GM12865 (cell line): ENCODE measurements around the gene RLIM.

Experiments
- DNase-seq: peaks from one replicate; pipeline ENCODE4 v3.0.0; 2010; ENCODE audit warnings: low read depth
- H3K4me3 ChIP-seq: 2 replicates; pipeline ENCODE4 v1.5.1; 2011; ENCODE audit warnings: mild to moderate bottlenecking, low read depth, low read length, control low read depth
- CTCF ChIP-seq: IDR thresholded peaks from 2 replicates; pipeline ENCODE4 v1.5.1; 2011; ENCODE audit warnings: low read length, control low read depth, low read depth, inconsistent platforms; ENCODE audit not compliant: insufficient read depth; ENCODE audit errors: missing control alignments

Gene RLIM

GRCh38 chrX:74606342-74606741 lies 8.1 kb downstream of the RLIM start:
- no peak for DNase-seq
- no peak for TF ChIP-seq CTCF

GRCh38 chrX:74603040-74603439 lies 11.4 kb downstream of the RLIM start:
- no peak for TF ChIP-seq CTCF
- no peak for DNase-seq
- H3K4me3 ChIP-seq = no peak overlapping the region

More at GRCh38 chrX:74606342-74606741, 8.1 kb downstream of the RLIM start:
- H3K4me3 ChIP-seq = no peak overlapping the region

- no peak overlapping the region for H3K4me3 ChIP-seq
- DNase-seq = no peak
- no peak for TF ChIP-seq CTCF
These were observed 12.3 kb downstream of the RLIM start for GRCh38 chrX:74602142-74602541.

- no peak for DNase-seq
These were observed 20.8 kb downstream of the RLIM start for GRCh38 chrX:74593593-74593992.

GRCh38 chrX:74585766-74586165 lies 28.7 kb downstream of the RLIM start:
- TF ChIP-seq CTCF = no peak
- DNase-seq = no peak
- no peak overlapping the region for H3K4me3 ChIP-seq

More at GRCh38 chrX:74593593-74593992, 20.8 kb downstream of the RLIM start:
- no peak for TF ChIP-seq CTCF
- no peak overlapping the region for H3K4me3 ChIP-seq

- no peak for DNase-seq
- no peak for TF ChIP-seq CTCF
- H3K4me3 ChIP-seq = no peak overlapping the region
These were observed 34.7 kb downstream of the RLIM start for GRCh38 chrX:74579597-74580198.

- TF ChIP-seq CTCF = no peak
- DNase-seq = peak; percentile 2
- no peak overlapping the region for H3K4me3 ChIP-seq
These were observed 36.3 kb downstream of the RLIM start for GRCh38 chrX:74578137-74578536.
